ENCODE results near the gene SKAP2.

GRCh38 chr7:26625286-26625685 is 239.1 kb downstream of the SKAP2 start:
- TF ChIP-seq CTCF (conservative IDR thresholded peaks at IDR 0.05; ENCODE audit: low read depth, low read length) (no peak), EZH2 (IDR thresholded peaks at IDR 0.05; ENCODE audit: low read length, unreplicated experiment) (no peak), EZH2phosphoT487 (IDR thresholded peaks at IDR 0.05; ENCODE audit: borderline replicate concordance, low read length) (no peak)
